CD4-positive, alpha-beta T cell (primary cell): Measurements from ENCODE around the gene FARS2. TPM values are rescaled to one million over a fixed set of nuclear protein-coding genes. Genes with fewer than 3 reads are reported as not detected.

Experiments
- ATAC-seq: fragments of 200-7000 bp; cut with Tn5 transposase; one replicate; pipeline ENCODE4 v1.10.0; 2022; ENCODE audit warnings: mild to moderate bottlenecking; ENCODE audit not compliant: poor library complexity
- CTCF ChIA-PET: fragments of 350-600 bp; sonication (Branson Sonifier 250); formaldehyde crosslinking; loops from one replicate; lab custom pipeline; 2021; ENCODE audit warnings: antibody characterized with exemption, inconsistent platforms; lab: Charles Lee
- POLR2A ChIA-PET: fragments of 350-600 bp; sonication (Branson Sonifier 250); formaldehyde crosslinking; loops from one replicate; lab custom pipeline; 2021; ENCODE audit warnings: antibody characterized with exemption, inconsistent platforms; lab: Charles Lee
- DNase-seq, 14 experiments: peaks; one replicate each; pipeline ENCODE4 v3.0.0-alpha.2; 2013 to 2020; ENCODE audit warnings: mixed read lengths in 2 of 14
- H3K27ac ChIP-seq, 2 donors: one replicate each; pipeline versions ENCODE4 v1.5.1 to v1.7.0; 2013; ENCODE audit warnings: low read length in 2 of 2, low read depth in 1 of 2, mild to moderate bottlenecking in 1 of 2
- H3K27me3 ChIP-seq, 2 experiments: 1 replicate in 1 of 2; 2 replicates in 1 of 2; pipeline versions ENCODE4 v1.6.1 to v1.7.0; 2013; ENCODE audit warnings: low read length in 2 of 2, control low read depth in 1 of 2, mild to moderate bottlenecking in 1 of 2, moderate library complexity in 1 of 2; ENCODE audit not compliant: insufficient read depth in 2 of 2, control insufficient read depth in 1 of 2
- H3K36me3 ChIP-seq: one replicate; pipeline ENCODE4 v1.6.1; 2013; ENCODE audit warnings: low read length, control low read depth; ENCODE audit not compliant: insufficient read depth
- H3K4me1 ChIP-seq: one replicate; pipeline ENCODE4 v1.6.1; 2013; ENCODE audit warnings: low read length, control low read depth; ENCODE audit not compliant: insufficient read depth
- H3K4me3 ChIP-seq: one replicate; pipeline ENCODE4 v1.5.1; 2013; ENCODE audit warnings: mild to moderate bottlenecking, low read length, moderate library complexity
- H3K9me3 ChIP-seq, 2 experiments: 1 replicate in 1 of 2; 2 replicates in 1 of 2; pipeline versions ENCODE4 v1.6.1 to v1.7.0; 2013; ENCODE audit warnings: low read length in 2 of 2, mild to moderate bottlenecking in 2 of 2, control low read depth in 1 of 2, moderate library complexity in 1 of 2; ENCODE audit not compliant: control insufficient read depth in 1 of 2, insufficient read depth in 1 of 2
- H3K27ac Mint-ChIP-seq: one replicate; pipeline ENCODE4 v1.8.0; 2020; ENCODE audit warnings: mixed read lengths
- H3K27me3 Mint-ChIP-seq: one replicate; pipeline ENCODE4 v1.8.0; 2021; ENCODE audit warnings: mixed read lengths
- H3K36me3 Mint-ChIP-seq: one replicate; pipeline ENCODE4 v1.8.0; 2021; ENCODE audit warnings: low read depth, mixed read lengths
- H3K4me1 Mint-ChIP-seq: one replicate; pipeline ENCODE4 v1.8.0; 2021; ENCODE audit warnings: low read depth, mixed read lengths
- H3K4me3 Mint-ChIP-seq: one replicate; pipeline ENCODE4 v1.8.0; 2020; ENCODE audit warnings: mild to moderate bottlenecking, mixed read lengths
- H3K9me3 Mint-ChIP-seq: one replicate; pipeline ENCODE4 v1.8.0; 2020; ENCODE audit warnings: mixed read lengths
- intact Hi-C, 2 experiments: fragments of 100-400 bp; cut with DNase I in 1 of 2; cut with micrococcal nuclease in 1 of 2; formaldehyde crosslinking; loops; one replicate each; pipeline versions ENCODE4 v1.15.1 to v1.9.0; 2023 to 2025; cut with DNase I, micrococcal nuclease
- total RNA-seq, 174 experiments: library from RNA in 2 of 174; stranded (reverse) in 2 of 174; gene quantifications; one replicate each; pipeline ENCODE4 v1.2.3 and lab custom pipeline; 2021 to 2026
- TF ChIP-seq, protein P1 (sequence below): fragments of 200-600 bp; IDR thresholded peaks from one replicate; pipeline ENCODE4 v1.8.0; 2022; ENCODE audit warnings: antibody characterized with exemption, mild to moderate bottlenecking

Gene FARS2
- total RNA-seq, 2 experiments from 2014 or later = 12.6 to 12.8 TPM

DNA sequence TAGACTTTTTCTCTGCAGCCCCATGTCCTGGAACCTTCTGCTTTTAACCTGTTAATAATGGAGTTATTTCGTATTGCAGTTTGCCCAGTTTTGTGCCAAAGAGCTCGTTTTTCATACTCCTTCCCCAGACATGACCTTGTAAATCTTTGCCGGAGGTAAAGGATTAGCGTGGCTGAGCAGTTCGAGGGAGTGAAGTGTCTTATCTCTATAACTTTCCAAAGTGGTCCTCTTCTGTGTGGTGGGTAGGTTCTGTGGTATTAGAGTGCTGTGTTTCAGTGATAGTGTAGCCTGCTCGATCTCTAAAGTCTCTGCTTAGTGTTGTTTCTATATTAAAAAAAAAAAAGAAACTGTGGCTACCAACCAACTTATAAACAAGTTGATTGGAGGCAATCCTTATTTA, 67.5 kb downstream of the FARS2 start:
- ATAC-seq (no peak), DNase-seq (no peak)
- ChIA-PET POLR2A (no interaction called here), CTCF (interaction anchor here (0.7 kb wide), 1 partner anchor 26 kb away, joined by 4 read pairs; no protein-coding TSS in a partner anchor)
- TF ChIP-seq, protein P1, sequence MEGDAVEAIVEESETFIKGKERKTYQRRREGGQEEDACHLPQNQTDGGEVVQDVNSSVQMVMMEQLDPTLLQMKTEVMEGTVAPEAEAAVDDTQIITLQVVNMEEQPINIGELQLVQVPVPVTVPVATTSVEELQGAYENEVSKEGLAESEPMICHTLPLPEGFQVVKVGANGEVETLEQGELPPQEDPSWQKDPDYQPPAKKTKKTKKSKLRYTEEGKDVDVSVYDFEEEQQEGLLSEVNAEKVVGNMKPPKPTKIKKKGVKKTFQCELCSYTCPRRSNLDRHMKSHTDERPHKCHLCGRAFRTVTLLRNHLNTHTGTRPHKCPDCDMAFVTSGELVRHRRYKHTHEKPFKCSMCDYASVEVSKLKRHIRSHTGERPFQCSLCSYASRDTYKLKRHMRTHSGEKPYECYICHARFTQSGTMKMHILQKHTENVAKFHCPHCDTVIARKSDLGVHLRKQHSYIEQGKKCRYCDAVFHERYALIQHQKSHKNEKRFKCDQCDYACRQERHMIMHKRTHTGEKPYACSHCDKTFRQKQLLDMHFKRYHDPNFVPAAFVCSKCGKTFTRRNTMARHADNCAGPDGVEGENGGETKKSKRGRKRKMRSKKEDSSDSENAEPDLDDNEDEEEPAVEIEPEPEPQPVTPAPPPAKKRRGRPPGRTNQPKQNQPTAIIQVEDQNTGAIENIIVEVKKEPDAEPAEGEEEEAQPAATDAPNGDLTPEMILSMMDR = no peak
- Histone ChIP-seq H3K27me3 (no peaks in the 10 kb centered on the region), H3K9me3 (no peaks in the 10 kb centered on the region), H3K36me3 (no peaks in the 10 kb centered on the region), H3K27ac (no peak overlapping the region), H3K4me3 (no peak overlapping the region), H3K4me1 (no peaks in the 10 kb centered on the region)
- H3K9me3 Mint-ChIP-seq = no peaks in the 10 kb centered on the region
- H3K4me1 Mint-ChIP-seq = peaks cover 30% of the 10 kb centered on the region
- H3K36me3 Mint-ChIP-seq = peaks cover 31% of the 10 kb centered on the region
- no peaks in the 10 kb centered on the region for H3K27me3 Mint-ChIP-seq
- intact Hi-C loops = no loop called here
- H3K4me3 Mint-ChIP-seq = no peak overlapping the region
- no peak overlapping the region for H3K27ac Mint-ChIP-seq

GRCh38 chr6:5331845-5332442, 70.6 kb downstream of the FARS2 start:
- Histone ChIP-seq H3K27ac (no peak overlapping the region), H3K4me3 (no peak overlapping the region), H3K36me3 (no peaks in the 10 kb centered on the region), H3K9me3 (no peaks in the 10 kb centered on the region), H3K4me1 (no peaks in the 10 kb centered on the region), H3K27me3 (no peaks in the 10 kb centered on the region)
- Mint-ChIP-seq H3K4me3 (no peak overlapping the region), H3K4me1 (peaks cover 42% of the 10 kb centered on the region), H3K27me3 (no peaks in the 10 kb centered on the region), H3K9me3 (no peaks in the 10 kb centered on the region), H3K36me3 (peaks cover 14% of the 10 kb centered on the region), H3K27ac (no peak overlapping the region)
- TF ChIP-seq, protein P1 = no peak
- POLR2A ChIA-PET = no interaction called here
- intact Hi-C loops = no loop called here
- DNase-seq = no peak
- ATAC-seq = no peak
- CTCF ChIA-PET = no interaction called here

DNA sequence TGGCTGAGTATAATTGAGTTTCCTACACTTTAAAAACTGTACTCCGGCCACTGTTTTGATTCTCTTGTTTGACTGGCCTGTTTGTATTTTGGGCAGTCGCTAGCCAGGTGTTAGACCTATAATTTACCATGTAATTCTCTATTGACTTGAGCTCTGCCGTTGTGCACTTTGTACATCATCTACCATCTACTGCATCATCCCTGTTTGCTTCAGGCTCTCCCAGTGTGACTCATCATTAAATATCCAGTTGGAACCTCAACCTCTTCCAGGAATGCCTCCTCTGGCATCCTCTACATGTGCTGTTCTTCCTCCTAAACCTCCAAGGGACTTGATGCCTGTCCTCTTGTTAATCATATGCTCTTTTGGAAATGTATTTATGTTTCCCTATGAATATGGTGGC, 72.3 kb downstream of the FARS2 start:
- no peaks in the 10 kb centered on the region for H3K27me3 ChIP-seq
- Mint-ChIP-seq H3K4me3 (no peak overlapping the region), H3K27ac (no peak overlapping the region), H3K27me3 (no peaks in the 10 kb centered on the region), H3K36me3 (peaks cover 5% of the 10 kb centered on the region), H3K9me3 (no peaks in the 10 kb centered on the region), H3K4me1 (peaks cover 56% of the 10 kb centered on the region)
- no peaks in the 10 kb centered on the region for H3K9me3 ChIP-seq
- H3K27ac ChIP-seq = no peak overlapping the region
- TF ChIP-seq, protein P1 = no peak
- intact Hi-C loops = no loop called here
- no peaks in the 10 kb centered on the region for H3K36me3 ChIP-seq
- ChIA-PET CTCF (no interaction called here), POLR2A (no interaction called here)
- ATAC-seq (no peak), DNase-seq (no peak)
- H3K4me1 ChIP-seq = no peaks in the 10 kb centered on the region
- H3K4me3 ChIP-seq = no peak overlapping the region
